ENCODE results near the gene PLA2G2A.

Gene PLA2G2A

GRCh38 chr1:19973616-19974015 lies 5.8 kb downstream of the PLA2G2A start:
- no peak for DNase-seq (ENCODE audit: low read depth in 2 of 2)

- DNase-seq (ENCODE audit: low read depth in 2 of 2): no peak
Observed at GRCh38 chr1:19971664-19972063, 7.8 kb downstream of the PLA2G2A start.

- DNase-seq (ENCODE audit: low read depth in 2 of 2): no peak
Observed at GRCh38 chr1:19969898-19970660, 9.3 kb downstream of the PLA2G2A start.

- no peak for DNase-seq (ENCODE audit: low read depth in 2 of 2)
Observed at GRCh38 chr1:19967808-19968207, 11.6 kb downstream of the PLA2G2A start.

- no peak for DNase-seq (ENCODE audit: low read depth in 2 of 2)
Observed at GRCh38 chr1:19964542-19964941, 14.9 kb downstream of the PLA2G2A start.

GRCh38 chr1:19963636-19964035 lies 15.8 kb downstream of the PLA2G2A start:
- DNase-seq (ENCODE audit: low read depth in 2 of 2): no peak

- DNase-seq (ENCODE audit: low read depth in 2 of 2): no peak
Observed at GRCh38 chr1:19960591-19960990, 18.8 kb downstream of the PLA2G2A start.

GRCh38 chr1:19957779-19958178 lies 21.6 kb downstream of the PLA2G2A start:
- DNase-seq (ENCODE audit: low read depth in 2 of 2): no peak

- no peak for DNase-seq (ENCODE audit: low read depth in 2 of 2)
Observed at GRCh38 chr1:19955534-19956170, 23.8 kb downstream of the PLA2G2A start.

- no peak for DNase-seq (ENCODE audit: low read depth in 2 of 2)
Observed at GRCh38 chr1:19954059-19954458, 25.4 kb downstream of the PLA2G2A start.

GRCh38 chr1:19949016-19949415 lies 30.4 kb downstream of the PLA2G2A start:
- DNase-seq (ENCODE audit: low read depth in 2 of 2): peak in 1 of 2 experiments; percentile 2

GRCh38 chr1:19946971-19947370 lies 32.4 kb downstream of the PLA2G2A start:
- DNase-seq (ENCODE audit: low read depth in 2 of 2): no peak

- DNase-seq (ENCODE audit: low read depth in 2 of 2): no peak
Observed at GRCh38 chr1:19946331-19946751, 33.1 kb downstream of the PLA2G2A start.

GRCh38 chr1:19945914-19946313 lies 33.5 kb downstream of the PLA2G2A start:
- DNase-seq (ENCODE audit: low read depth in 2 of 2): no peak

GRCh38 chr1:19942657-19943056 lies 36.8 kb downstream of the PLA2G2A start:
- DNase-seq (ENCODE audit: low read depth in 2 of 2): no peak

- DNase-seq (ENCODE audit: low read depth in 2 of 2): no peak
Observed at GRCh38 chr1:19942088-19942487, 37.3 kb downstream of the PLA2G2A start.

- DNase-seq (ENCODE audit: low read depth in 2 of 2): no peak
Observed at GRCh38 chr1:19941206-19941568, 38.2 kb downstream of the PLA2G2A start.

GRCh38 chr1:19940486-19941205 lies 38.8 kb downstream of the PLA2G2A start:
- DNase-seq (ENCODE audit: low read depth in 2 of 2): no peak

- no peak for DNase-seq (ENCODE audit: low read depth in 2 of 2)
Observed at GRCh38 chr1:19938472-19938871, 40.9 kb downstream of the PLA2G2A start.

GRCh38 chr1:19936061-19936750 lies 43.2 kb downstream of the PLA2G2A start:
- DNase-seq (ENCODE audit: low read depth in 2 of 2): no peak

- no peak for DNase-seq (ENCODE audit: low read depth in 2 of 2)
Observed at GRCh38 chr1:19934336-19934735, 45.1 kb downstream of the PLA2G2A start.

- no peak for DNase-seq (ENCODE audit: low read depth in 2 of 2)
Observed at GRCh38 chr1:19932866-19933265, 46.6 kb downstream of the PLA2G2A start.
